AG04450 (cell line): ENCODE results near the gene SESTD1. TPM values are rescaled to one million over a fixed set of nuclear protein-coding genes. Genes with fewer than 3 reads are reported as not detected.
A peak's percentile ranks its signal among the peaks of the same experiment; 100 is the strongest.

ENCODE experiments used
- CTCF ChIA-PET: fragments of 300-600, 350-600 bp; formaldehyde crosslinking; extraction: SDS; loops from one replicate; lab custom pipeline; 2022; ENCODE audit warnings: antibody characterized with exemption, inconsistent platforms; lab: Charles Lee
- POLR2A ChIA-PET: fragments of 350-600 bp; formaldehyde crosslinking; extraction: SDS; loops from one replicate; lab custom pipeline; 2021; ENCODE audit warnings: antibody characterized with exemption, inconsistent platforms; lab: Yijun Ruan, JAX
- DNase-seq: peaks from one replicate; pipeline ENCODE4 v3.0.0-alpha.2; 2011; ENCODE audit warnings: low read depth, low spot score
- H3K27ac ChIP-seq: one replicate; pipeline ENCODE4 v1.5.1; 2012; ENCODE audit warnings: low read depth, low read length, control low read depth
- H3K27me3 ChIP-seq: one replicate; pipeline ENCODE4 v1.6.0; 2012; ENCODE audit warnings: low read length; ENCODE audit not compliant: control insufficient read depth, insufficient read depth
- H3K4me3 ChIP-seq: 2 replicates; pipeline ENCODE4 v1.5.1; 2011; ENCODE audit warnings: mild to moderate bottlenecking, low read depth, low read length, control low read depth
- H3K9me3 ChIP-seq: 2 replicates; pipeline ENCODE4 v1.5.1; 2012; ENCODE audit warnings: low read length; ENCODE audit not compliant: control insufficient read depth, insufficient read depth
- polyA plus RNA-seq: library from polyadenylated mRNA; depleted of rRNA; stranded (reverse); fragments of >200 nt; gene quantifications from 2 replicates; pipeline ENCODE4 v1.2.3, GENCODE V29; 2011
- TF ChIP-seq, protein P1 (sequence below): IDR thresholded peaks from 2 replicates; pipeline ENCODE4 v1.5.1; 2011; ENCODE audit warnings: low read depth, low read length, control low read depth, inconsistent platforms

SESTD1 gene
- polyA plus RNA-seq, 1 experiment: 24.3 TPM

DNA sequence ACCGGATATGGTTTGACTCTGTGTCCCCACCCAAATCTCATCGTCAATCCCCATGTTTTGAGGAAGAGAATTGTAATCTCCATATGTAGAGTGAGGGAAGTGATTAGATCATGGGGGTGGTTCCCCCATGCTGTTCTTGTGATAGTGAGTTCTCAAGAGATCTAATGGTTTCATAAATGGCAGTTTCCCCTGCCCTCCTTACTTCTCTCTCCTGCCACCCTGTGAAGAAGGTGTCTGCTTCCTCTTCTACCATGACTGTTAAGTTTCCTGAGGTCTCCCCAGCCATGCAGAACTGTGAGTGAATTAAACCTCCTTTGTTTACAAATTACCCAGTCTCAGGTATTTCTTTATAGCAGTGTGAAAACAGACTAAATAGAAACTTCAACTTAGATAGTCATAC lies 69.5 kb downstream of the SESTD1 start:
- POLR2A ChIA-PET: no interaction called here
- Histone ChIP-seq H3K27ac (no peak overlapping the region), H3K27me3 (no peaks in the 10 kb centered on the region), H3K4me3 (no peak overlapping the region), H3K9me3 (peaks cover 5% of the 10 kb centered on the region; the same call in 1 of the 2 replicates)
- CTCF ChIA-PET: no interaction called here
- TF ChIP-seq, protein P1, sequence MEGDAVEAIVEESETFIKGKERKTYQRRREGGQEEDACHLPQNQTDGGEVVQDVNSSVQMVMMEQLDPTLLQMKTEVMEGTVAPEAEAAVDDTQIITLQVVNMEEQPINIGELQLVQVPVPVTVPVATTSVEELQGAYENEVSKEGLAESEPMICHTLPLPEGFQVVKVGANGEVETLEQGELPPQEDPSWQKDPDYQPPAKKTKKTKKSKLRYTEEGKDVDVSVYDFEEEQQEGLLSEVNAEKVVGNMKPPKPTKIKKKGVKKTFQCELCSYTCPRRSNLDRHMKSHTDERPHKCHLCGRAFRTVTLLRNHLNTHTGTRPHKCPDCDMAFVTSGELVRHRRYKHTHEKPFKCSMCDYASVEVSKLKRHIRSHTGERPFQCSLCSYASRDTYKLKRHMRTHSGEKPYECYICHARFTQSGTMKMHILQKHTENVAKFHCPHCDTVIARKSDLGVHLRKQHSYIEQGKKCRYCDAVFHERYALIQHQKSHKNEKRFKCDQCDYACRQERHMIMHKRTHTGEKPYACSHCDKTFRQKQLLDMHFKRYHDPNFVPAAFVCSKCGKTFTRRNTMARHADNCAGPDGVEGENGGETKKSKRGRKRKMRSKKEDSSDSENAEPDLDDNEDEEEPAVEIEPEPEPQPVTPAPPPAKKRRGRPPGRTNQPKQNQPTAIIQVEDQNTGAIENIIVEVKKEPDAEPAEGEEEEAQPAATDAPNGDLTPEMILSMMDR: no peak
- DNase-seq: no peak

DNA sequence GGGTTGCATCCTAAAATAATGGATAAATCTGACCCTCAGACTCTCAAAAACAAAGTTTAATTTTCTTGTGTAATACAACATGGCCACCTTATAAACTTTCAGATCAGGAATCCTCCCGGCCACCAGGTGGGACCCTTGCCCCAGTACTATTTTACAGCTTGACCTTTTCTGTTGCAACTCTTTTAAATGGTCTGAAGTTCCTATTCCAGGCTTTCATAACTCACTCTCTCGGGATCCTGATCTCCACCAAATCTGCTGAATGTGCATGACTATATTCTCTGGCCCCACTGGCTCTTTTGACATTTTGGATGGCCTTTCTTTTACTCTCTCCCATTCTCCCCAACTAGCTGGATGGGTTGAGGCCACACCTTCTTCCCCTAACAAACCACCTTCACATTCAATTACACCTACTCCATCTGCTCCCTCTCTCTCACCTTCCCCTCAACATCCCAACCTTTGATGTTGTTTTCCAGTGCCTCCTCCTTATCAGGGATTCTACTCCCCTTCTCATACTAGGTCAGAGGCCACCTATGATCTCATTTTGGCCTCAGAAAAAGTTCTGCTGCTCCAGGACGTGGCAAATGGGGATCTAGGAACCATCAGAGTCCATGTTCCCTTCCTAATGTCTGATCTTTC lies 70.8 kb downstream of the SESTD1 start:
- TF ChIP-seq, protein P1: no peak
- ChIA-PET CTCF (interaction anchor here (0.6 kb wide), 1 partner anchor 56 kb away, joined by 3 read pairs; no protein-coding TSS in a partner anchor), POLR2A (interaction anchor here (0.9 kb wide), 1 partner anchor 37 kb away, joined by 3 read pairs; no protein-coding TSS in a partner anchor)
- no peaks in the 10 kb centered on the region for H3K27me3 ChIP-seq
- H3K4me3 ChIP-seq: no peak overlapping the region
- H3K27ac ChIP-seq: no peak overlapping the region
- peaks cover 5% of the 10 kb centered on the region; the same call in 1 of the 2 replicates for H3K9me3 ChIP-seq
- no peak for DNase-seq

DNA sequence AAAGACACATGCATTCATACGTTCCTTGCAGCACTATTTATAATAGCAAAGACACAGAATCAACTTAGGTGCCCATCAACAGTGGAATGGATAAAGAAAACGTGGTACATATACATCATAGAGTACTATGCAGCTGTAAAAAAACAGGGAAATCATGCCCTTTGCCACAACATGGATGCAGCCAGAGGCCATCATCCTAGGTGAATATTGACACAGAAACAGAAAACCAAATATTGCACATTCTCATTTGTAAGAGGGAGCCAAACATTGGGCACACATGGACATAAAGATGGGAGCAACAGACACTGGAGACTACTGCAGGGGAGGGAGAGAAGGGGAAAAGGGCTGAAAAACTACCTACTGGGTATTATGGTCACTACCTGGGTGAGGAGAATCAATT lies 73.5 kb downstream of the SESTD1 start:
- no peak overlapping the region for H3K4me3 ChIP-seq
- TF ChIP-seq, protein P1: no peak
- H3K27ac ChIP-seq: no peak overlapping the region
- POLR2A ChIA-PET: no interaction called here
- H3K9me3 ChIP-seq: peaks cover 4% of the 10 kb centered on the region; the same call in 1 of the 2 replicates
- no peaks in the 10 kb centered on the region for H3K27me3 ChIP-seq
- CTCF ChIA-PET: no interaction called here
- DNase-seq: no peak

DNA sequence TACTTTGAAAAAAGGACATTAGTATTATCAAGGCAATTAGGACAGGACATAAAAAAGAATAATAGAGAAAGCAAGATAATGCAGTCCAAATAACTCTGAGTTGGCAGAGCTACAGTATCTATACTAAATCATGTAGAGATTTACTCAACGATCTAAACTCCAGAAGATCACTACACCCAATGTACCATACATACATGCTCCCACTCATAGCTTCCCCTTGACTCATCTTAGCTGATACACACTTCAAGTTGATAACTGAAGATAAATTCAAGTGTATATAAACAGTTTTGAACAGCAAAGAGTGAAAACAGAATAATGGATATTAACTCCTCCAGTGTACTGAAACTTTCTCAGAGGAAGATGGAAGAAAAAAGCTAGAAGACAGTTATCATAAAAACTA lies 78.5 kb downstream of the SESTD1 start:
- CTCF ChIA-PET: interaction anchor here (1.1 kb wide), 1 partner anchor 50 kb away, joined by 3 read pairs; no protein-coding TSS in a partner anchor
- H3K27ac ChIP-seq: no peak overlapping the region
- DNase-seq: peak; percentile 11
- TF ChIP-seq, protein P1: no peak
- no peak overlapping the region for H3K4me3 ChIP-seq
- no peaks in the 10 kb centered on the region for H3K9me3 ChIP-seq
- no peaks in the 10 kb centered on the region for H3K27me3 ChIP-seq
- POLR2A ChIA-PET: no interaction called here

DNA sequence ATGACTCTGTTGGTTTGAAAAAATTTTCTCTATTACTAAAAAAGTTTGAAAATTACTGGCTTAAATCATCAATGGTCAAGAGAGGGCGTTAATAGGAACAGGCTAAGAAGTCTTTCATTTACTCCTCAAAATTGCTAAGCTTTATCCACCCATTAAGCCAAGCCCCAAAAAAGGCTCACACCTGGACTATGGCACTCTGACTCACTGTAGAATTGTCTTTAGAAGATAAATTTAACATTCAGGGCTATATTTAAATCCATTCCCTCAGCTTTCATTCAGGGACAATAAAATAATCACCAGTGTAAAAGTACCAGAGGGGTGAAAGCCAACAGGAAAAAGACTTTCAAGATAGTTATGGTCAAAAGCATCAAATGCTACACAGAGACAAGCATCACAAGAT lies 80.0 kb downstream of the SESTD1 start:
- TF ChIP-seq, protein P1: no peak
- H3K9me3 ChIP-seq: no peaks in the 10 kb centered on the region
- H3K27ac ChIP-seq: no peak overlapping the region
- H3K4me3 ChIP-seq: no peak overlapping the region
- H3K27me3 ChIP-seq: no peaks in the 10 kb centered on the region
- no peak for DNase-seq
- CTCF ChIA-PET: no interaction called here
- POLR2A ChIA-PET: no interaction called here
